Gastrocnemius medialis (tissue), 4 donors: Measurements from ENCODE around the gene VASH1.

Experiments
- CTCF ChIP-seq, 5 experiments: fragments of 450-650 bp in 3 of 5; fragments of 200-600 bp in 2 of 5; sonication (generic) in 2 of 5; IDR thresholded peaks in 4 of 5; conservative IDR thresholded peaks in 1 of 5; 1 replicate in 4 of 5; 2 replicates in 1 of 5; pipeline ENCODE4 v1.5.1; 2016 to 2019; ENCODE audit warnings: antibody characterized with exemption in 5 of 5, mild to moderate bottlenecking in 3 of 5, moderate library complexity in 3 of 5
- POLR2A ChIP-seq, 2 donors: fragments of 450-650 bp; IDR thresholded peaks; one replicate each; pipeline ENCODE4 v1.6.1; 2017; ENCODE audit warnings: antibody characterized with exemption in 2 of 2, mild to moderate bottlenecking in 2 of 2, moderate library complexity in 2 of 2

- TF ChIP-seq CTCF (IDR thresholded peaks at IDR 0.05 in 4 of 5, conservative IDR thresholded peaks at IDR 0.05 in 1 of 5) = no peak
- TF ChIP-seq POLR2A (IDR thresholded peaks at IDR 0.05) = no peak
Observed at GRCh38 chr14:76829013-76829365, 67.7 kb downstream of the VASH1 start.
